SK-N-SH treated with all-trans-retinoic acid at 6 μM for 48 hours (cell line): ENCODE results near the gene IKBKG.

Experiments used
- ARNTL ChIP-seq: fragments of 450-650 bp; formaldehyde crosslinking; IDR thresholded peaks from 2 replicates; pipeline ENCODE4 v1.5.0; 2020; ENCODE audit warnings: low read depth, mild to moderate bottlenecking, moderate library complexity, borderline replicate concordance
- BACH2 ChIP-seq: fragments of 250-450 bp; sonication (Bioruptor Pico); IDR thresholded peaks from 2 replicates; pipeline ENCODE4 v1.9.0; 2021; ENCODE audit warnings: mild to moderate bottlenecking, borderline replicate concordance
- CSDC2 ChIP-seq: fragments of 250-450 bp; sonication (Bioruptor Pico); IDR thresholded peaks from 2 replicates; pipeline ENCODE4 v1.5.0; 2020; ENCODE audit warnings: mild to moderate bottlenecking, moderate library complexity
- OSR1 ChIP-seq: fragments of 250-450 bp; sonication (Bioruptor Pico); IDR thresholded peaks from 2 replicates; pipeline ENCODE4 v1.8.0; 2022; ENCODE audit warnings: moderate library complexity, mild to moderate bottlenecking, inconsistent platforms
- PATZ1 ChIP-seq: fragments of 250-450 bp; sonication (Bioruptor Pico); IDR thresholded peaks from 2 replicates; pipeline ENCODE4 v1.8.0; 2020; ENCODE audit warnings: mild to moderate bottlenecking, moderate library complexity, borderline replicate concordance
- POU6F1 ChIP-seq: fragments of 250-450 bp; sonication (Bioruptor Pico); IDR thresholded peaks from 2 replicates; pipeline ENCODE4 v1.8.0; 2021; ENCODE audit warnings: low read depth, mild to moderate bottlenecking, moderate library complexity, borderline replicate concordance
- RARB ChIP-seq: fragments of 250-450 bp; sonication (Bioruptor Pico); IDR thresholded peaks from 2 replicates; pipeline ENCODE4 v1.8.0; 2021; ENCODE audit warnings: mild to moderate bottlenecking, moderate library complexity
- SNAI2 ChIP-seq: fragments of 250-450 bp; sonication (Bioruptor Pico); IDR thresholded peaks from 2 replicates; pipeline ENCODE4 v1.5.0; 2020; ENCODE audit warnings: mild to moderate bottlenecking, moderate library complexity
- TOX ChIP-seq: fragments of 250-450 bp; sonication (Bioruptor Pico); IDR thresholded peaks from 2 replicates; pipeline ENCODE4 v1.8.0; 2021; ENCODE audit warnings: mild to moderate bottlenecking, moderate library complexity, borderline replicate concordance
- ZC3H10 ChIP-seq: fragments of 250-450 bp; sonication (Bioruptor Pico); IDR thresholded peaks from 2 replicates; pipeline ENCODE4 v1.5.1; 2021; ENCODE audit warnings: mild to moderate bottlenecking, moderate library complexity
- ZFP3 ChIP-seq: fragments of 250-450 bp; sonication (Bioruptor Pico); IDR thresholded peaks from 2 replicates; pipeline ENCODE4 v1.5.0; 2020; ENCODE audit warnings: mild to moderate bottlenecking, moderate library complexity
- ZFP30 ChIP-seq: fragments of 450-650 bp; formaldehyde crosslinking; IDR thresholded peaks from 2 replicates; pipeline ENCODE4 v1.5.0; 2022; ENCODE audit warnings: mild to moderate bottlenecking, moderate library complexity
- TF ChIP-seq, protein P1 (sequence below): fragments of 250-450 bp; sonication (Bioruptor Pico); IDR thresholded peaks from 2 replicates; pipeline ENCODE4 v1.5.1; 2020; ENCODE audit warnings: low read depth, mild to moderate bottlenecking, moderate library complexity

- TF ChIP-seq OSR1 (CRISPR knock-in tag) (no peak), PATZ1 (CRISPR knock-in tag) (no peak), TOX (CRISPR knock-in tag) (no peak), ARNTL (no peak), BACH2 (CRISPR knock-in tag) (no peak), CSDC2 (no peak), RARB (CRISPR knock-in tag) (no peak), SNAI2 (no peak), ZFP3 (no peak), POU6F1 (no peak), ZFP30 (CRISPR knock-in tag) (no peak), ZC3H10 (no peak)
- TF ChIP-seq, protein P1, sequence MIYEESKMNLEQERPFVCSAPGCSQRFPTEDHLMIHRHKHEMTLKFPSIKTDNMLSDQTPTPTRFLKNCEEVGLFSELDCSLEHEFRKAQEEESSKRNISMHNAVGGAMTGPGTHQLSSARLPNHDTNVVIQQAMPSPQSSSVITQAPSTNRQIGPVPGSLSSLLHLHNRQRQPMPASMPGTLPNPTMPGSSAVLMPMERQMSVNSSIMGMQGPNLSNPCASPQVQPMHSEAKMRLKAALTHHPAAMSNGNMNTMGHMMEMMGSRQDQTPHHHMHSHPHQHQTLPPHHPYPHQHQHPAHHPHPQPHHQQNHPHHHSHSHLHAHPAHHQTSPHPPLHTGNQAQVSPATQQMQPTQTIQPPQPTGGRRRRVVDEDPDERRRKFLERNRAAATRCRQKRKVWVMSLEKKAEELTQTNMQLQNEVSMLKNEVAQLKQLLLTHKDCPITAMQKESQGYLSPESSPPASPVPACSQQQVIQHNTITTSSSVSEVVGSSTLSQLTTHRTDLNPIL (CRISPR knock-in tag) = no peak
Measured at GRCh38 chrX:154525606-154526490, 21.6 kb upstream of the IKBKG start.
